Dendritic cell treated with granulocyte-macrophage colony-stimulating factor and Interleukin-4, amounts not matched to agents 40 ng/mL and 50 ng/mL, for 4 days (primary cell): Measurements from ENCODE around the gene TPI1.
A peak's percentile ranks its signal among the peaks of the same experiment; 100 is the strongest.

Experiments used
- H3K27ac Mint-ChIP-seq: one replicate; pipeline ENCODE4 v1.8.0; 2022; ENCODE audit warnings: mild to moderate bottlenecking, mixed read lengths
- H3K27me3 Mint-ChIP-seq: one replicate; pipeline ENCODE4 v1.8.0; 2022; ENCODE audit warnings: mild to moderate bottlenecking, mixed read lengths
- H3K36me3 Mint-ChIP-seq: one replicate; pipeline ENCODE4 v1.8.0; 2022; ENCODE audit warnings: low read depth, mixed read lengths
- H3K4me1 Mint-ChIP-seq: one replicate; pipeline ENCODE4 v1.8.0; 2022; ENCODE audit warnings: low read depth, mixed read lengths
- H3K4me3 Mint-ChIP-seq: one replicate; pipeline ENCODE4 v1.8.0; 2022; ENCODE audit warnings: mild to moderate bottlenecking, moderate library complexity, mixed read lengths
- H3K9me3 Mint-ChIP-seq: one replicate; pipeline ENCODE4 v1.8.0; 2022; ENCODE audit warnings: mixed read lengths
- intact Hi-C: fragments of 100-400 bp; cut with micrococcal nuclease; formaldehyde crosslinking; loops from one replicate; pipeline ENCODE4 v1.15.0; 2022

The TPI1 gene

GRCh38 chr12:6825398-6826124, 41.8 kb upstream of the TPI1 start:
- Mint-ChIP-seq H3K9me3 (no peaks in the 10 kb centered on the region), H3K4me3 (no peak overlapping the region)

DNA sequence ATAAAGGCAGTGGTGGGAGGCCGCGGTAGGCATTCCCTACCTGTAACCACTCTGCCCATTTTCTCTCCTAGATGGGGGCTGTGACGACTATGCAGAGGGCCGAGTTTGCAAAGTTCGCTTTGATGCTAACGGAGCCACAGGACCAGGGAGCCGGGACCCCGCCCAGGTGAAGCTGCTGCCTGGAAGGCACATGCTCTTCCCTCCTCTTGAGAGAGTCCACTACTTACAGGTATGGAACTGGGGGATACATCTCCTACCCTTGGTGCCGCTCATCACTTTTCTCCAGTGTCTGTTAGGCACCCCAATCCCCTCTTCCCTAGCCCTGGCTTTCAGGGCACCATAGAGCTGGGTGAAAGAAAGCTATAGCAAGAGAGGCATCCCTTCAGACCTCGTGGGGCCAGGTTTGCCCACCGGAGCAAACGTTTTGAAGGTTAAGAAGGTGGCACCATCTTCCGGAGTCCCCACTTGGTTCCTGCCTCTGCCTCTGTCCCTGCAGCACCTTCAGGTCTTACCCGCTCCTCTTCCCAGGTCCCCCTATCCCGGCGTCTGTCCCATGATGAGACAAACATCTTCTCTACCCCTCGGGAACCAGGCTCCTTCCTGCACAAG, 41.1 kb upstream of the TPI1 start:
- Mint-ChIP-seq H3K36me3 (peaks cover 15% of the 10 kb centered on the region), H3K27me3 (peaks cover 60% of the 10 kb centered on the region), H3K9me3 (no peaks in the 10 kb centered on the region), H3K4me1 (peaks cover 63% of the 10 kb centered on the region), H3K27ac (no peak overlapping the region), H3K4me3 (no peak overlapping the region)
- intact Hi-C loops: loop anchor here (5.0 kb wide), 3 partner anchors 89 to 209 kb away; partner anchors contain the start of gene ZNF384

More at GRCh38 chr12:6825398-6826124, 41.8 kb upstream of the TPI1 start:
- H3K36me3 Mint-ChIP-seq: peaks cover 18% of the 10 kb centered on the region
- no peak overlapping the region for H3K27ac Mint-ChIP-seq
- peaks cover 54% of the 10 kb centered on the region for H3K27me3 Mint-ChIP-seq
- H3K4me1 Mint-ChIP-seq: peaks cover 65% of the 10 kb centered on the region
- intact Hi-C loops: loop anchor here (1.0 to 5.0 kb wide), 4 partner anchors 72 to 208 kb away; partner anchors contain the start of genes MLF2 and ZNF384

DNA sequence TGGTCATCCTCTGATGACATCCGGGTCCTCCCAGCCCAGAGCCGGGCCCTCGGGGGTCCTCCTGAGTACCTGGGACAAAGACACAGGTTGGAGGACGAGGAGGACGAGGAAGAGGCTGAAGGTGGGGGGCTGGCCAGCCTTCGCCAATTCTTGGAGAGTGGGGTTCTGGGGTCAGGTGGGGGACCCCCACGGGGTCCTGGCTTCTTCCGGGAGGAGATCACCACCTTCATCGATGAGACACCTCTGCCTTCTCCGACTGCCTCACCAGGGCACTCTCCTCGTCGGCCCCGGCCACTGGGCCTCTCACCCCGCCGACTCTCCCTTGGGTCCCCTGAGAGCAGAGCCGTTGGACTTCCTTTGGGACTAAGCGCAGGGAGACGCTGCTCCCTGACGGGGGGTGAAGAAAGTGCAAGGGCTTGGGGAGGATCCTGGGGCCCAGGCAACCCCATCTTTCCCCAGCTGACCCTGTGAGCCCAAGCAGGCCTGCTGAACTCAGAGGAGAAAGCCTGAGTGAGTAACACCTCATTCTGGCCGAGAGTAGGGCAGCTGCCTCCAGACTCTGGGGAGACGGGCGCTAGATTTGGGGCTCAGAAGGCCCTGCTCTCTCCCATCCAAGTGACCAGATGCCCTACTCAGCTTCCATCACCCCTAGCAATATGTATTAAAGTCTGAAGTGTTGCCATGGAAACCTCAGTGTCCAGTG, 40.4 kb upstream of the TPI1 start:
- H3K4me1 Mint-ChIP-seq: peaks cover 60% of the 10 kb centered on the region
- intact Hi-C loops: loop anchor here (5.0 kb wide), 3 partner anchors 90 to 210 kb away; partner anchors contain the start of gene ZNF384
- no peaks in the 10 kb centered on the region for H3K9me3 Mint-ChIP-seq
- H3K36me3 Mint-ChIP-seq: peaks cover 15% of the 10 kb centered on the region
- no peak overlapping the region for H3K4me3 Mint-ChIP-seq
- peaks cover 66% of the 10 kb centered on the region for H3K27me3 Mint-ChIP-seq
- no peak overlapping the region for H3K27ac Mint-ChIP-seq

- Mint-ChIP-seq H3K4me1 (peaks cover 54% of the 10 kb centered on the region), H3K27me3 (peaks cover 67% of the 10 kb centered on the region)
Observed at GRCh38 chr12:6827437-6827911, 39.9 kb upstream of the TPI1 start.

DNA sequence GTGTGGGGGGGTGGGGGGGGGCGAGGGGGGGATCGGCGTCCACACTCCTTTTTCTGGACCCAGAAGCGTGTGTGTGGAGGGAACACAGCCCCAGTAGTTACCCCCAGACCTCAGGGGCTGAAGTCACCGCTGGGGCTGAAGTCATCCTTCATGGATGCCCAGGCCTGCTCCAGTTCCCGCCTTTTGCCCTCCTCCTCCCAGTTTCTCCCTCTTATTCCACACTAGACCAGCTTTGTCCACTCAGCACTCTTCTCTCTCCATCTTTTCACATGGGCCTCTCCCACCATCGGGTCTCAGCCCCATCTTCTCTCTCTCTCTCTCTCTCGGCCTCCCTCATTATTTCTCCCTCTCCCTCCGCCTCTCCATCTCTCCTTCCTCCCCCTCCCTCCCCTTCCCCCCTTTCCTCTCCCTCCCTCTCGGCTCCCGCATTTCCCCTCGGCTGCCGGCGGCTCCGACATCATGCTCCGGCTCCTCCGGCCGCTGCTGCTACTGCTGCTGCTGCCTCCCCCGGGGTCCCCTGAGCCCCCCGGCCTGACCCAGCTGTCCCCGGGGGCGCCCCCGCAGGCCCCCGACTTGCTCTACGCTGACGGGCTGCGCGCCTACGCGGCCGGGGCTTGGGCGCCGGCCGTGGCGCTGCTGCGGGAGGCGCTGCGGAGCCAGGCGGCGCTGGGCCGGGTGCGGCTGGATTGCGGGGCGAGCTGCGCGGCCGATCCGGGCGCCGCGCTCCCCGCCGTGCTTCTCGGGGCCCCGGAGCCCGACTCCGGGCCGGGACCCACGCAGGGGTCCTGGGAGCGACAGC, 39.1 kb upstream of the TPI1 start, which contains the start of gene P3H3:
Gene P3H3 (plus strand): TSS at position 426 of the 799 bp plus-strand sequence. CDS start 34 bp downstream, at position 460.
- Mint-ChIP-seq H3K27me3 (peaks cover 65% of the 10 kb centered on the region), H3K9me3 (no peaks in the 10 kb centered on the region), H3K27ac (peak within 1 kb of the TSS; percentile 37), H3K36me3 (peaks cover 15% of the 10 kb centered on the region), H3K4me3 (peak within 1 kb of the TSS; percentile 73), H3K4me1 (peaks cover 47% of the 10 kb centered on the region)
- intact Hi-C loops: loop anchor here (5.0 kb wide), 3 partner anchors 91 to 211 kb away; partner anchors contain the start of gene ZNF384

More at GRCh38 chr12:6827437-6827911, 39.9 kb upstream of the TPI1 start:
- peak overlapping the region; percentile 48 for H3K4me3 Mint-ChIP-seq
- peaks cover 15% of the 10 kb centered on the region for H3K36me3 Mint-ChIP-seq
- no peak overlapping the region for H3K27ac Mint-ChIP-seq
- intact Hi-C loops: loop anchor here (5.0 kb wide), 3 partner anchors 90 to 210 kb away; partner anchors contain the start of gene ZNF384
- H3K9me3 Mint-ChIP-seq: no peaks in the 10 kb centered on the region

DNA sequence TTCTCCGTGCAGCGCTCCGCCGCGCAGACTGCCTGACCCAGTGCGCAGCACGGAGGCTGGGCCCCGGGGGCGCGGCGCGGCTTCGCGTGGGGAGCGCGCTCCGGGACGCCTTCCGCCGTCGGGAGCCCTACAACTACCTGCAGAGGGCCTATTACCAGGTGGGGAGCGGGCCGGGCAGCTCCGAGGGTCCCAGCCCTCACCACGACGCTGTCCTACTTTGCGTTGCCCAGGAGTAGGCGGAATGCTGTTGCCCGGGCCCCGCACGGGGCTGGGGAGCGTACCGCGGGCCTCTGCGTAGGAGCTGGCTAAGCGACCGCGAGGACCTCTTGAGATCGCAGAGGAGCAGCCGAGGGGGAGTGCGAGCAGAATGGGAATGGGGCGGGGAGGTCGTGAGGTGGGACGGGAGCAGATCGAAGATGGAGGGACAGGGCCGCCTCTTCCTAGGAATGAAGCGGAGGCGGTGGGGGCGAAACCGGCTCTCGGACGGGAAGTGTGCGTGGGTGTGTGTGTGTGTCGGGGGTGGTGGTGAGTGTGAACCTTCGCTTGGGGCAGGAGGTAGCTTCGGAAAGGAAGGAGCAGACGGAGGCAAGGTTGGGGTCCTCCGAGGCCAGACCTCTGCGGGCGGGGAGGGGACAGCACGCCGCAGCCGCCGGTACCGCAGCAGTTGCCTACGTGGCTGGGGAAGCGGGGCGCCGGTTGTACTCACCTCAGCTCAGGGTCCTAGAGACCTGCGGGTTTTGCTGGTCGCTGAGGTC, 38.4 kb upstream of the TPI1 start:
- Mint-ChIP-seq H3K4me3 (peak overlapping the region; percentile 73), H3K36me3 (peaks cover 15% of the 10 kb centered on the region), H3K9me3 (no peaks in the 10 kb centered on the region), H3K27ac (peak overlapping the region; percentile 37), H3K27me3 (peaks cover 67% of the 10 kb centered on the region), H3K4me1 (peaks cover 45% of the 10 kb centered on the region)
- intact Hi-C loops: loop anchor here (5.0 kb wide), 3 partner anchors 92 to 212 kb away; partner anchors contain the start of gene ZNF384

- intact Hi-C loops: loop anchor here (5.0 kb wide), 3 partner anchors 92 to 212 kb away; partner anchors contain the start of gene ZNF384
- H3K36me3 Mint-ChIP-seq: peaks cover 8% of the 10 kb centered on the region
- peak overlapping the region; percentile 37 for H3K27ac Mint-ChIP-seq
- H3K9me3 Mint-ChIP-seq: no peaks in the 10 kb centered on the region
- peaks cover 44% of the 10 kb centered on the region for H3K4me1 Mint-ChIP-seq
- H3K4me3 Mint-ChIP-seq: peak overlapping the region; percentile 73
- peaks cover 66% of the 10 kb centered on the region for H3K27me3 Mint-ChIP-seq
Observed at GRCh38 chr12:6829536-6830220, 37.7 kb upstream of the TPI1 start.

DNA sequence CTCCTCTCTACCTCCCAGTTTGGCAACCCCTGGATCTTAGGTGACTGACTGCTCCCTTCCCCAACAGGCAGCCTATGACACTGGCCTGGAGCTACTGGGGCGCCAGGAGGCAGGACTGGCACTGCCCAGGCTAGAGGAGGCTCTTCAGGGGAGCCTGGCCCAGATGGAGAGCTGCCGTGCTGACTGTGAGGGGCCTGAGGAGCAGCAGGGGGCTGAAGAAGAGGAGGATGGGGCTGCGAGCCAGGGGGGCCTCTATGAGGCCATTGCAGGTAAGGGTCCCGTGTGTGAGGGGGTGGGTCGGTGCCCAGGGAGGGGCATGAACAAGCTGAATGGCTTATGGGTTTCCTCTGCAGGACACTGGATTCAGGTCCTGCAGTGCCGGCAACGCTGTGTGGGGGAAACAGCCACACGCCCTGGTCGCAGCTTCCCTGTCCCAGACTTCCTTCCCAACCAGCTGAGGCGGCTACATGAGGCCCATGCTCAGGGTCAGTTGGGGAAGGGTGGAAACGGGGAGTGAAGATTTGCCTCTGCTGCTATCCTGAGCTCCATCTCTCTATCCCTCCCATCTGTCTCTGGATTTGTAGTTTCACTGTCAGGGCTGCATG, 36.9 kb upstream of the TPI1 start:
- H3K9me3 Mint-ChIP-seq: no peaks in the 10 kb centered on the region
- intact Hi-C loops: no loop called here
- no peak overlapping the region for H3K4me3 Mint-ChIP-seq
- H3K27me3 Mint-ChIP-seq: peaks cover 59% of the 10 kb centered on the region
- peaks cover under 1% of the 10 kb centered on the region for H3K36me3 Mint-ChIP-seq
- peaks cover 37% of the 10 kb centered on the region for H3K4me1 Mint-ChIP-seq
- no peak overlapping the region for H3K27ac Mint-ChIP-seq

DNA sequence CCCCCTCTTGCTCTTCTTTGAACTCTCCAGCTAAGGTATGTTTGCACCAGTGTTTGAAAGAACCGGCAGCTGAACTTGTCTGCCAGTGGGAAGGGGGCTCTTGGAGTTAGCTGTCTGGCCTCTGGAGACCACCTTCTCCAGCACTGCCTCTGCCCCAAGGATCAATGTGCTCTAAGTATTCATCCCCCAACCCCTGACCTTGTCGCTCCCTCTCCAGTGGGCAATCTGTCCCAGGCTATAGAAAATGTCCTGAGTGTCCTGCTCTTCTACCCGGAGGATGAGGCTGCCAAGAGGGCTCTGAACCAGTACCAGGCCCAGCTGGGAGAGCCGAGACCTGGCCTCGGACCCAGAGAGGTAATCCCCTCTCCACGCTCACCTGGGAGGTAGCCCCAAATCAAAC, 36.3 kb upstream of the TPI1 start:
- Mint-ChIP-seq H3K27ac (no peak overlapping the region), H3K4me3 (no peak overlapping the region), H3K27me3 (peaks cover 57% of the 10 kb centered on the region), H3K4me1 (peaks cover 35% of the 10 kb centered on the region), H3K36me3 (no peaks in the 10 kb centered on the region), H3K9me3 (no peaks in the 10 kb centered on the region)
- intact Hi-C loops: no loop called here

DNA sequence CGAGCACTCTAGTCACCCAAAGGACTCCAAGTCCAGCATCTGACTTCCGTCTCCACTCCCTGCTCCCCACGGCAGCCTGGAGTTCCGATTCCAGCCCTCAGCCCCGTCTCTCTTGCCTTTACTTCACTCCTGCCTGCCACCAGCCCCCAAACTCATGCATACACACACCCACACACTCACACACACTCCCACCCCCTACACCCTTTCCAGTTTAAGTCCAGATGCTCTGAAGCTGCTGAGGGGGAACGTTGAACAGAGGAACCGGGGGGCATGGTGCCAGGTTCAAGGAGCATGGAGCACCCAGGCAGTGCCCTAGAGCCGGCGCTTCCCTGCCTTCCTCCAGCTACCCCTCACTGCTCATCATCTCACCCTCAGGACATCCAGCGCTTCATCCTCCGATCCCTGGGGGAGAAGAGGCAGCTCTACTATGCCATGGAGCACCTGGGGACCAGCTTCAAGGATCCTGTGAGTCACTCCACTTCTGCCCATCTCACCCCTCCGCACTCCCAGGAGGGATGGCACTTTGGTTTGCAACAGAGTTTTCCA, 35.8 kb upstream of the TPI1 start:
- H3K27ac Mint-ChIP-seq: no peak overlapping the region

GRCh38 chr12:6832125-6832524, 35.2 kb upstream of the TPI1 start:
- no peaks in the 10 kb centered on the region for H3K9me3 Mint-ChIP-seq
- peaks cover 32% of the 10 kb centered on the region for H3K4me1 Mint-ChIP-seq
- H3K27ac Mint-ChIP-seq: no peak overlapping the region
- peaks cover 46% of the 10 kb centered on the region for H3K27me3 Mint-ChIP-seq
- no peak overlapping the region for H3K4me3 Mint-ChIP-seq
- no peaks in the 10 kb centered on the region for H3K36me3 Mint-ChIP-seq
- intact Hi-C loops: no loop called here

More for the DNA sequence above, 35.8 kb upstream of the TPI1 start:
- Mint-ChIP-seq H3K36me3 (no peaks in the 10 kb centered on the region), H3K9me3 (no peaks in the 10 kb centered on the region), H3K27me3 (peaks cover 52% of the 10 kb centered on the region), H3K4me3 (no peak overlapping the region), H3K4me1 (peaks cover 35% of the 10 kb centered on the region)
- intact Hi-C loops: no loop called here
